Transverse colon (tissue), 4 donors: ENCODE results near the gene TCF7L2. TPM values are rescaled to one million over a fixed set of nuclear protein-coding genes. Genes with fewer than 3 reads are reported as not detected.
A peak's percentile ranks its signal among the peaks of the same experiment; 100 is the strongest.

ENCODE experiments used
- DNase-seq: peaks from one replicate; pipeline ENCODE4 v3.0.0-alpha.2; 2019
- H3K27ac ChIP-seq, 4 donors: fragments of 200-600 bp; sonication (generic); 2 replicates each; pipeline ENCODE4 v1.5.1; 2016 to 2018; ENCODE audit warnings: inconsistent platforms in 4 of 4
- H3K27me3 ChIP-seq: fragments of 200-600 bp; sonication (generic); 2 replicates; pipeline ENCODE4 v1.5.1; 2017; ENCODE audit warnings: inconsistent platforms
- H3K36me3 ChIP-seq, 4 donors: fragments of 200-600 bp; sonication (generic); 2 replicates each; pipeline ENCODE4 v1.5.1; 2017 to 2019; ENCODE audit warnings: inconsistent platforms in 4 of 4
- H3K4me1 ChIP-seq, 4 donors: fragments of 200-600 bp; sonication (generic); 2 replicates each; pipeline ENCODE4 v1.5.1; 2017 to 2020; ENCODE audit warnings: inconsistent platforms in 4 of 4
- H3K4me3 ChIP-seq, 4 donors: fragments of 200-600 bp; sonication (generic); 1 replicate in 1 of 4; 2 replicates in 3 of 4; pipeline versions ENCODE4 v1.5.1 to v1.6.1; 2017 to 2019; ENCODE audit warnings: inconsistent platforms in 4 of 4
- H3K9me3 ChIP-seq, 2 donors: fragments of 200-600 bp; sonication (generic); 2 replicates each; pipeline ENCODE4 v1.5.1; 2017 to 2019; ENCODE audit warnings: inconsistent platforms in 2 of 2
- CTCF ChIP-seq, 5 experiments: fragments of 200-600 bp in 3 of 5; fragments of 450-650 bp in 2 of 5; sonication (generic) in 3 of 5; IDR thresholded peaks; 1 replicate in 2 of 5; 2 replicates in 3 of 5; pipeline ENCODE4 v1.5.1; 2016 to 2017; ENCODE audit warnings: antibody characterized with exemption in 5 of 5, inconsistent platforms in 3 of 5, mild to moderate bottlenecking in 2 of 5, moderate library complexity in 1 of 5
- EP300 ChIP-seq: sonication (generic); formaldehyde crosslinking; IDR thresholded peaks from one replicate; pipeline ENCODE4 v1.6.1; 2017; ENCODE audit warnings: antibody characterized with exemption, low read depth
- POLR2A ChIP-seq: fragments of 450-650 bp; IDR thresholded peaks from one replicate; pipeline ENCODE4 v1.6.1; 2016; ENCODE audit warnings: antibody characterized with exemption, mild to moderate bottlenecking, moderate library complexity
- POLR2AphosphoS5 ChIP-seq, 3 donors: sonication (generic); formaldehyde crosslinking; IDR thresholded peaks; one replicate each; pipeline ENCODE4 v1.6.1; 2016; ENCODE audit warnings: antibody characterized with exemption in 3 of 3
- WGBS, 2 donors: methylation state at CpG; one replicate each; pipeline ENCODE4 v1.1.5; 2018; ENCODE audit warnings: low coverage in 1 of 2; 5-methylcytosine and 5-hydroxymethylcytosine counted together
- in situ Hi-C, 4 donors: fragments of 200-750 bp; cut with MboI; loops; one replicate each; pipeline versions ENCODE4 v1.15.0 to v1.15.1; 2017; ENCODE audit warnings: low sequenced_read_pairs in 3 of 4, low pct_ligation_motif_present in 1 of 4, low pct_unique_long_range_greater_than_20kb in 1 of 4
- intact Hi-C: fragments of 100-400 bp; cut with DNase I; formaldehyde crosslinking; loops from one replicate; pipeline ENCODE4 v1.15.1; 2023; ENCODE audit warnings: low total_unique reads
- total RNA-seq, 4 donors: library from RNA; depleted of rRNA; stranded (reverse); fragments of >200 nt; gene quantifications; one replicate each; pipeline ENCODE4 v1.1.0, GENCODE V29; 2016

TCF7L2 gene
- total RNA-seq, 4 donors from 2014 or later, result 84.6 to 249 (median 137) TPM

DNA sequence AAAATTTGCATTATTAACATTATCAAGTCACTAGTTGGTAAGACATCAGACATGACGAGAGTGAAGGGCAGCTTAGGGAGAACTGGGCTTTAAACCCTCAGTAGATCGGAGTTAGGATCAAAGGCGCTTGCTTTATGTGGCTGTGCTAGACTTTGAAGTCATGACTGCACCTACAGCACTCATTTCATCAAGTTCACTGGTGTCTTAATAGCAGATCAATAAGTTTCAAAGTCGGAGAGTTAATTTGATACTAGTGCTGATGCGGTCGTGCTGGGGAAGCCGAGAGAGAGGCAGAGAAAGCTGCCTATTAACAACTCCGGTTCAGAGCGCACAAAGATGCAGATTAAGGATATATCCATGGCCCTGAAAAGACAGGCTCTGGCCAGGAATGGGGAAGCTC is 172.9 kb downstream of the TCF7L2 start:
- no peak overlapping the region for H3K27ac ChIP-seq
- peaks cover 3 to 21% (median 4%) of the 10 kb centered on the region in 4 donors for H3K4me1 ChIP-seq
- in situ Hi-C loops, result loop anchor here in 3 of 4 donors (25.0 kb wide), 2 partner anchors 386 to 561 kb away; no protein-coding TSS in a partner anchor
- H3K27me3 ChIP-seq, result no peaks in the 10 kb centered on the region
- DNase-seq, result no peak
- no peaks in the 10 kb centered on the region for H3K9me3 ChIP-seq
- 83 to 91% methylated on average over 1 to 9 of the region's 9 CpGs for WGBS, 2 donors
- TF ChIP-seq POLR2AphosphoS5 (IDR thresholded peaks at IDR 0.05), result no peak
- TF ChIP-seq EP300, result no peak
- no peak for TF ChIP-seq CTCF (IDR thresholded peaks at IDR 0.05)
- no peak for TF ChIP-seq POLR2A
- no peaks in the 10 kb centered on the region for H3K36me3 ChIP-seq
- intact Hi-C loops, result no loop called here
- no peak overlapping the region for H3K4me3 ChIP-seq

- 93 to 95% methylated on average over 11 of the region's 11 CpGs for WGBS, 2 donors
- peaks cover 3 to 21% (median 4%) of the 10 kb centered on the region in 4 donors for H3K4me1 ChIP-seq
- no peak for TF ChIP-seq POLR2AphosphoS5 (IDR thresholded peaks at IDR 0.05)
- no peak for TF ChIP-seq POLR2A
- TF ChIP-seq CTCF (IDR thresholded peaks at IDR 0.05), result no peak
- TF ChIP-seq EP300, result no peak
Measured at GRCh38 chr10:113124724-113125123, 174.7 kb downstream of the TCF7L2 start.

DNA sequence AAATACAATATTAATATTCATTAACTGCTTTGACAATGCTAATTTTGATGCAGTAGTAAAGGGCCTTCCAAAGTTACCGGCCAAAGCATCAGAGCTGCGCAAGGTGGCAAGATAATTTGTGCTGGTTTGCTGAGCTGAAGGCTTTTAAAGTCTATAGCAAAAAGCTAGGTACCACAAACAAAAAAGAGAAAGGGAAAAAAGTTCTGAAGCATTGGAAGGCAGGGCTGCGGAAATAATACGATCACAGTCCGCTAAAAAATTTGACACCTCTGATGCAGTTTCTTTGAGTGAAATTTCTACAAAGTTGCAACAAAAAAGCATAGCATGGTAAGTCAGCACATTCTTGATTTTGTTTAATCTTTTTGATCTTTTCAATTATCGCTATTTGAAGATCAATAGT is 175.6 kb downstream of the TCF7L2 start:
- WGBS, 2 donors, result 98 to 99% methylated on average over 4 to 6 of the region's 6 CpGs
- no peaks in the 10 kb centered on the region for H3K27me3 ChIP-seq
- H3K9me3 ChIP-seq, result no peaks in the 10 kb centered on the region
- H3K4me3 ChIP-seq, result no peak overlapping the region
- no peak overlapping the region for H3K27ac ChIP-seq
- no peak for TF ChIP-seq EP300
- H3K36me3 ChIP-seq, result no peaks in the 10 kb centered on the region
- intact Hi-C loops, result loop anchor here (5.0 kb wide), 2 partner anchors 173 to 403 kb away; partner anchors contain the start of gene TCF7L2
- in situ Hi-C loops, result no loop called here
- peaks cover 3 to 21% (median 4%) of the 10 kb centered on the region in 4 donors for H3K4me1 ChIP-seq
- DNase-seq, result no peak

More at GRCh38 chr10:113124724-113125123, 174.7 kb downstream of the TCF7L2 start:
- DNase-seq, result no peak
- intact Hi-C loops, result loop anchor here (5.0 kb wide), 2 partner anchors 172 to 402 kb away; partner anchors contain the start of gene TCF7L2
- Histone ChIP-seq H3K9me3 (no peaks in the 10 kb centered on the region), H3K4me3 (no peak overlapping the region), H3K27me3 (no peaks in the 10 kb centered on the region), H3K27ac (no peak overlapping the region), H3K36me3 (no peaks in the 10 kb centered on the region)
- in situ Hi-C loops, result loop anchor here in 3 of 4 donors (25.0 kb wide), 2 partner anchors 387 to 562 kb away; no protein-coding TSS in a partner anchor

DNA sequence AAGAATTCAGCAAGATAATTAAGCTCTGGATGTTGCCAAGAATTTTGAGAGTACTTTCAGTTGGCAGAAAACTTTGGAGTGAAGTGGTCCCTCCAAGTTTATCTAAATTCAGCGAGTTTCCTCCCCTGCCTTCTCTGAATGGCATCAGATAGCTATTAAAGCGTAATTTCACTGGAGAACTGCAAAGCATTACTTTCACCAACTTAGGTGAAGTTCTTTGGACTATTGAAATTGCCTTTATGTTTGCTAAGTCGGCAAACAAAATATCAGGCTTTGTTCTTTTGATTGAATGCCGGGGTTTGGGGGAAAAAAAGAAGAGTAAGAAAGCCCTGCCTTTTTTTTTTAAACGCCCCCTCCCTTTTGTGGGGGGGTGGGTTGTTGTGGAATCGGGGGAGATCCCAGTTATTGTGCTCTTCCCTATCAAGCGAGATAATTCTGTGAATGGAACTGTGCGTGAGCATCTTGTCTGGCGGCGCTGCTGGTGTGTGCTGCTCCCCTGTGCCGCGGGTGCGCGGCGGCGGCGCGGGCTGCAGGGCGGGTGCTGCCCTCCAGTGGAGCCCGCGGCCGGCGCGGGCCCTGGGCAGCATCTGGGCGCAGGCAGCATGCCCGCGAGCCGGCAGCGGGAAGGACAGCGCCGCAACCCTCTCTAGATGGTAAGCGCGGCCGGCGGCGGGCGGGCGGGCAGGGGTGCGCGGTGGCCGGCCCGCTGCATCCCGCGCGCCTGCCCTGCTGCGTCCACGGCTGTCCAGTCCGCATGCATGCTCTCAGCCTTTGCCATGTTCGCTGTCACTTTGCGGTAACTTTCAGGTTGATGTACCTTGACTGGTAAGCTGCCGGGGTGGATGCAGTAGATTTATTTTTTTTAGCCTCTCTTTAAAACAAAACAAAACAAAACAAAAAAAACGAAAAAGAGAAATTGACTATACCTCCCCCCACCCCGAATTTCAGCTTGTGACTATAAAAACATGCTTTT is 176.5 kb downstream of the TCF7L2 start:
- peak overlapping the region in 2 of 4 donors; percentile 5 to 27 for H3K27ac ChIP-seq
- H3K4me3 ChIP-seq, result peak overlapping the region in 3 of 4 donors; percentile 19 to 26 (median 19)
- peak in 4 of 5 experiments; percentile 34 to 69 (median 61) for TF ChIP-seq CTCF (IDR thresholded peaks at IDR 0.05)
- TF ChIP-seq EP300, result no peak
- no peak for TF ChIP-seq POLR2A
- TF ChIP-seq POLR2AphosphoS5 (IDR thresholded peaks at IDR 0.05), result peak in 1 of 3 donors; percentile 9
- whole genome bisulfite sequencing, 2 donors, result 9 to 30% methylated on average over 8 to 45 of the region's 53 CpGs
- H3K27me3 ChIP-seq, result no peaks in the 10 kb centered on the region
- peak; percentile 66 for DNase-seq
- peaks cover 3 to 21% (median 4%) of the 10 kb centered on the region in 4 donors for H3K4me1 ChIP-seq
- no peaks in the 10 kb centered on the region for H3K9me3 ChIP-seq
- in situ Hi-C loops, result no loop called here
- intact Hi-C loops, result loop anchor here (5.0 kb wide), 2 partner anchors 174 to 404 kb away; partner anchors contain the start of gene TCF7L2
- no peaks in the 10 kb centered on the region for H3K36me3 ChIP-seq
